ENCODE data around the gene RRM1. TPM values are rescaled to one million over a fixed set of nuclear protein-coding genes. Genes with fewer than 3 reads are reported as not detected.

Gene RRM1
- total and polyA plus RNA-seq, 10 of the 15 experiments (the other 5 are each of a cell fraction or from before 2014, with no cell fraction given) = 94.0 to 255 (median 148) TPM

GRCh38 chr11:4087551-4087950, 7.0 kb upstream of the RRM1 start:
- H3K27me3 ChIP-seq (replicated peaks in 1 of 2; ENCODE audit: control insufficient read depth in 2 of 2, insufficient read depth in 2 of 2, low read length in 1 of 2) = no peaks in the 10 kb centered on the region
- peaks cover 8% of the 10 kb centered on the region for H3K4me1 ChIP-seq (ENCODE audit: control insufficient read depth, insufficient read depth, low read length)
- H3K9ac ChIP-seq (ENCODE audit: control insufficient read depth, insufficient read depth, low read length) = no peak overlapping the region
- no peaks in the 10 kb centered on the region for H3K9me3 ChIP-seq (replicated peaks; ENCODE audit: control insufficient read depth, insufficient read depth, low read length)
- no peak for DNase-seq (ENCODE audit: low read depth, low spot score)
- RAD21 ChIA-PET (ENCODE audit: unreplicated experiment) = no interaction called here
- TF ChIP-seq TCF7 (IDR thresholded peaks at IDR 0.05; ENCODE audit: borderline replicate concordance) (no peak), ZSCAN29 (IDR thresholded peaks at IDR 0.05) (no peak), BACH1 (IDR thresholded peaks at IDR 0.05; ENCODE audit: borderline replicate concordance) (no peak), MYC (IDR thresholded peaks at IDR 0.05; ENCODE audit: insufficient read depth, insufficient read length, insufficient replicate concordance, low read length, severe bottlenecking) (no peak), CBX3 (IDR thresholded peaks at IDR 0.05; ENCODE audit: borderline replicate concordance, low read depth) (no peak), RAD51 (IDR thresholded peaks at IDR 0.05) (no peak), MYB (IDR thresholded peaks at IDR 0.05; ENCODE audit: borderline replicate concordance, low read depth, low read length) (no peak), ATF7 (IDR thresholded peaks at IDR 0.05; ENCODE audit: low read depth) (no peak), KAT2A (conservative IDR thresholded peaks at IDR 0.05; ENCODE audit: control insufficient read depth, low read depth, low read length) (no peak)
- TF ChIP-seq, protein P1, sequence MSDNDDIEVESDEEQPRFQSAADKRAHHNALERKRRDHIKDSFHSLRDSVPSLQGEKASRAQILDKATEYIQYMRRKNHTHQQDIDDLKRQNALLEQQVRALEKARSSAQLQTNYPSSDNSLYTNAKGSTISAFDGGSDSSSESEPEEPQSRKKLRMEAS (IDR thresholded peaks at IDR 0.05; ENCODE audit: low read depth, low read length) = no peak
- no peak overlapping the region for H3K27ac ChIP-seq (ENCODE audit: control insufficient read depth, insufficient read depth)
- FAIRE-seq = no peak
- H3K4me2 ChIP-seq (ENCODE audit: control insufficient read depth, insufficient read depth) = no peak overlapping the region
- H3K79me2 ChIP-seq (ENCODE audit: control insufficient read depth, insufficient read depth, low read length) = no peaks in the 10 kb centered on the region
- H2AFZ ChIP-seq (ENCODE audit: control insufficient read depth, low read depth, low read length) = no peak overlapping the region
- SMC1A ChIA-PET (ENCODE audit: uncharacterized antibody, unreplicated experiment) = no interaction called here
- BruUV-seq (replicated peaks) = TSS peak; percentile 26
- no peaks in the 10 kb centered on the region for H4K20me1 ChIP-seq (ENCODE audit: control insufficient read depth, insufficient read depth)
- WGBS (ENCODE audit: insufficient coverage, insufficient replicate concordance, low lambda C conversion rate, missing lambda C conversion rate) = 97% methylated on average over 5 of the region's 5 CpGs
- no peak overlapping the region for H3K4me3 ChIP-seq
- POLR2A ChIA-PET = no interaction called here
- intact Hi-C loops (cut with micrococcal nuclease; ENCODE audit: unreplicated experiment) = no loop called here
- H3K36me3 ChIP-seq (ENCODE audit: control insufficient read depth in 2 of 2, insufficient read depth in 2 of 2, low read length in 1 of 2) = peaks cover 8 to 28% of the 10 kb centered on the region in 2 experiments
- CTCF ChIA-PET = interaction anchor here (0.6 to 2.4 kb wide), 2 partner anchors 21 to 239 kb away, joined by 3 to 9 read pairs; no protein-coding TSS in a partner anchor
- ATAC-seq = no peak
- in situ Hi-C loops (cut with MboI) = no loop called here
